HFF-Myc (cell line): ENCODE data around the gene PTPN18.

Source experiments
- DNase-seq: peaks from one replicate; pipeline ENCODE4 v3.0.0-alpha.2; 2011; ENCODE audit warnings: low read depth; ENCODE audit errors: extremely low read depth
- H3K4me3 ChIP-seq: replicated peaks from 2 replicates; pipeline ENCODE4 v1.5.1; 2011; ENCODE audit warnings: low read depth, mild to moderate bottlenecking, control low read depth, low read length
- TF ChIP-seq, protein P1 (sequence below): IDR thresholded peaks from 2 replicates; pipeline ENCODE4 v1.5.1; 2012; ENCODE audit warnings: mild to moderate bottlenecking, low read depth, low read length, control low read depth; ENCODE audit errors: missing control alignments

PTPN18 gene

DNA sequence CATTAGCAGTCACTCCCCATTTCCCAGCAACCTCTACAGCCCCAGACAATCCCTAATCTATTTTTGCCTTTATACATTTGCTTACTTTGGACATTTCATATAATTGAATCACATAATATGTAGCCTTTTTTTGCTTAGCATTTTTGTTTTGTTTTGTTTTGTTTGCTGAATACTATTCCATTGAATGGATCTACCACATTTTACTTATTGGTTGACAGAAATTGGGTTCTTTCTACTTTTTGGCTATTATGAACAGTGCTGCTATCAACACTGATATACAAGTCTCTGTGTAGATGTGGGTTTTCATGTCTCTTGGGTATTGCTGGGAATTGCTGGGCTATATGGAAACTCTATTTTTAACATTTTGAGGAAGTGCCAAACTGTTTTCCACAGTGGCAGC lies 7.6 kb downstream of the PTPN18 start:
- TF ChIP-seq, protein P1, sequence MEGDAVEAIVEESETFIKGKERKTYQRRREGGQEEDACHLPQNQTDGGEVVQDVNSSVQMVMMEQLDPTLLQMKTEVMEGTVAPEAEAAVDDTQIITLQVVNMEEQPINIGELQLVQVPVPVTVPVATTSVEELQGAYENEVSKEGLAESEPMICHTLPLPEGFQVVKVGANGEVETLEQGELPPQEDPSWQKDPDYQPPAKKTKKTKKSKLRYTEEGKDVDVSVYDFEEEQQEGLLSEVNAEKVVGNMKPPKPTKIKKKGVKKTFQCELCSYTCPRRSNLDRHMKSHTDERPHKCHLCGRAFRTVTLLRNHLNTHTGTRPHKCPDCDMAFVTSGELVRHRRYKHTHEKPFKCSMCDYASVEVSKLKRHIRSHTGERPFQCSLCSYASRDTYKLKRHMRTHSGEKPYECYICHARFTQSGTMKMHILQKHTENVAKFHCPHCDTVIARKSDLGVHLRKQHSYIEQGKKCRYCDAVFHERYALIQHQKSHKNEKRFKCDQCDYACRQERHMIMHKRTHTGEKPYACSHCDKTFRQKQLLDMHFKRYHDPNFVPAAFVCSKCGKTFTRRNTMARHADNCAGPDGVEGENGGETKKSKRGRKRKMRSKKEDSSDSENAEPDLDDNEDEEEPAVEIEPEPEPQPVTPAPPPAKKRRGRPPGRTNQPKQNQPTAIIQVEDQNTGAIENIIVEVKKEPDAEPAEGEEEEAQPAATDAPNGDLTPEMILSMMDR: no peak
- no peak overlapping the region for H3K4me3 ChIP-seq
- no peak for DNase-seq

DNA sequence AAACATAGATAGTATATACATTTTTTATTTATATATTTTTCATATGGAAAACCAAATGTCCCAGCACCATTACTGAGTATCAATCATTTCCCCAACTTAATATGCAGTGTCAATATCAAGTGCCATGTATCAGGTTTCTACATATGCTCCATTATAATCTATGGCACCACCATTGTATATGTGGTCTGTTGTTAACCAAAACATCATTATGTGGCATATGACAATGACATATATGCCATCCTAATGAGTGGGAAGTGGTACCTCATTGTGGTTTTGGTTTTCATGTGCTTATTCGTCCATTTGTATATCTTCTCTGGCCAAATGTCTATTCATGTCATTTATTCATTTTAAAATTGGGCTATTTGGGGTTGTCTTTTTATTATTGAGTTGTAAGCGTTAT lies 9.2 kb downstream of the PTPN18 start:
- no peak for DNase-seq
- no peak overlapping the region for H3K4me3 ChIP-seq
- TF ChIP-seq, protein P1: no peak

DNA sequence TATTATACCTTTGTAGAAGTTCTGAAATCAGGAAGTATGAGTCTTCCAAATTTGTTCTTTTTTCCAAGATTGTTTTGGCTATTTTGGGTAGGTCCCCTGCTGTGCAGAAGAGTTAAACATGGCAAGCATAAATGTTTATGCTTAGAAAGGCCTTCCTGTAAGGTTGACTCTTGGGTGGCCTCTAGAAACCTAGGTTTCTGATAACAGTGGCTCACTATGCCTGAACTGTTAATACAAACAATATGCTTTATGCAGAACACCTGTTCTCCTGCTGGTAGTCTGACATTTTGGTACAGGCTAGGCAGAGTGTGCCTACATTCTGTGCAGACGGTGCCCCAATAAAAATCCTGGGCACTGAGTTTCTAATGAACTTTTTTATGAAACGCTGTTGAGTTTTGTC lies 10.1 kb downstream of the PTPN18 start:
- TF ChIP-seq, protein P1: no peak
- H3K4me3 ChIP-seq: no peak overlapping the region
- DNase-seq: no peak

DNA sequence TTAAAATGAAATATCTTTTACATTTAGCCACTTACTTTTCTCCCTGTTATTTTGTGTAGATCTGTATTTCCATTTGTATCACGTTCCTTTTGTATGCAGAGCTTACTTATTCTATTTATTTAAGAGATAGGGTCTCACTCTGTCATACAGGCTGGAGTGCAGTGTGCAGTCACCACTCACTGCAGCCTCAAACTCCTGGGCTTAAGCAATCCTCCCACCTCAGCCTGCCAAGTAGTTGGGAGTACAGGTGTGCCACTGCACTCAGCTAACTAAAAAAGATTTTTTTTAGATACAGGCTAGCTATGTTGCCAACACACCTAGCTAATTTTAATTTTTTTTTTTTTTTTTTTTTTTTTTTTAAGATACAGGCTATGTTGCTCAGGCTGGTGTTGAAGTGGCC lies 10.9 kb downstream of the PTPN18 start:
- TF ChIP-seq, protein P1: no peak
- no peak for DNase-seq
- H3K4me3 ChIP-seq: no peak overlapping the region

DNA sequence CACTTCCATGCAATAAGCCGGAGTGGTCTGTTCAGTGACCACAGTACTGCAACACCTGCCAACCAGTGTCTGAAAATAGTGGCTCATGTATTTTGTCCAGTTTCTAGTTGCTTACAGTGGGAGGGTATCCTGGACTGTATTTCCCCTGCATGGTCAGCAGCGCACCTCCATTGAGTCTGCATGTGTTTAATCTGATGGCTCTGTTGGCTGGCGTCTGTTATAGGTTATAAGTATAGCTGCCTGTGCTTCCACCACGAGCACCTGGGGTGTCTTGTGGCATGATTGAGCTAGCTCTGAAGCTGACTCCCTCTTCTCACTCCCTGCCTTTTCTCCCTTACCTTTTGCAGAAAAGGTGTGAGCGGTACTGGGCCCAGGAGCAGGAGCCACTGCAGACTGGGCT lies 12.9 kb downstream of the PTPN18 start:
- H3K4me3 ChIP-seq: no peak overlapping the region
- DNase-seq: no peak
- TF ChIP-seq, protein P1: no peak

DNA sequence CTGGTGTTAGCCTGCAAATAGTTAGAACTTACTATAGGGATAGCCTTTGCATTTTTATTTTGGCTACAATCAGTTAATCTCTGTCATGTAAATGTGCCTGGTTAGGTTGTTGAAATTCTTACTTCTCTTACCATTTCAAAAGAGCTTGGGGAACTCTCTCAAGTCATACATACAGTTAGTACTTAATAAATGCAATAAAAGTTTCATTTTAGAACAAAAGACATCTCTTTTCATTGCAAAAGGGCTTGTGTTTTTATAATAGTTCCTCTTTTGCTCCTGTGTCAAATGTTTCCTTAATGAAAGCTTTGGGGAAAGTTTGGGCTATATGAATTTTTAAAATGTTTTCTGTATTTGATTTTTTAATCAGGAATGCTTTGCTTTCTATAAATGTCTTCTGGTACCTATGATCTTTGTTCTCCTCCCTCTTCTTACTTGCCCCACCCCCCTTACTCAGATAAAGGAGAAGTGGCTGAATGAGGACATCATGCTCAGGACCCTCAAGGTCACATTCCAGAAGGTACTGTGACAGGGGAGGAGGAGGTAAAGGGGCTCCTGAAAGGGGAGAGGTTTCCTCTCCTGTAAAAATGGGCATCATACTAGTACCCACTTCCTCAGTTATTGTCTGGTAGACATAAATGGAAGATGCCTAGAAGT lies 13.6 kb downstream of the PTPN18 start:
- DNase-seq: no peak
- no peak overlapping the region for H3K4me3 ChIP-seq
- TF ChIP-seq, protein P1: no peak

DNA sequence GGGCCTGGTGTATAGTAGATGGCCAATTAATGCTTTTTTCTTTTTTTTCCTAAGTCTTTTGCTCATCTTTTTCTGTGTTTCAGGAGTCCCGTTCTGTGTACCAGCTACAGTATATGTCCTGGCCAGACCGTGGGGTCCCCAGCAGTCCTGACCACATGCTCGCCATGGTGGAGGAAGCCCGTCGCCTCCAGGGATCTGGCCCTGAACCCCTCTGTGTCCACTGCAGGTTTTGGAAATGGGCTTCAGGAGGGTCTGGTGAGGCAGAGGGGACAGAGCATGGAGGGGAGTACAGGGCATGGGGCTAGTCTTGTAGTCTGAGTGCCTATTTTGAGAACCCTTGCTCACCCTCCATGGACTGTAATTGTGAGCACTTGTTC lies 14.1 kb downstream of the PTPN18 start:
- no peak for DNase-seq
- H3K4me3 ChIP-seq: no peak overlapping the region
- TF ChIP-seq, protein P1: no peak
